HCT116 (cell line): ENCODE results near the gene CCDC86.

Source experiments
- ATF3 ChIP-seq: IDR thresholded peaks from 2 replicates; pipeline ENCODE4 v1.6.1; 2012
- CBX3 ChIP-seq: IDR thresholded peaks from 2 replicates; pipeline ENCODE4 v1.6.1; 2012; ENCODE audit warnings: low read depth
- CTCF ChIP-seq, 3 experiments: fragments of 200-600 bp in 1 of 3; sonication (generic) in 1 of 3; IDR thresholded peaks in 2 of 3; conservative IDR thresholded peaks in 1 of 3; 2 replicates each; pipeline ENCODE4 v1.5.1; 2012 to 2017; ENCODE audit warnings: low read depth in 2 of 3, low read length in 2 of 3, antibody characterized with exemption in 1 of 3, borderline replicate concordance in 1 of 3, control low read depth in 1 of 3, mild to moderate bottlenecking in 1 of 3, mixed read lengths in 1 of 3, mixed run types in 1 of 3, moderate library complexity in 1 of 3; ENCODE audit not compliant: insufficient read depth in 1 of 3
- ELF1 ChIP-seq: IDR thresholded peaks from 2 replicates; pipeline ENCODE4 v1.6.1; 2012; ENCODE audit warnings: low read depth, borderline replicate concordance
- EZH2 ChIP-seq: fragments of 200-600 bp; sonication (generic); IDR thresholded peaks from 2 replicates; pipeline ENCODE4 v1.6.1; 2017; ENCODE audit warnings: antibody characterized with exemption, mixed run types
- EZH2phosphoT487 ChIP-seq: fragments of 200-600 bp; IDR thresholded peaks from 2 replicates; pipeline ENCODE4 v1.6.1; 2018; ENCODE audit warnings: antibody characterized with exemption, borderline replicate concordance
- MAX ChIP-seq: IDR thresholded peaks from 2 replicates; pipeline ENCODE4 v1.6.1; 2012
- POLR2A ChIP-seq: IDR thresholded peaks from 2 replicates; pipeline ENCODE4 v1.7.0; 2011; ENCODE audit warnings: borderline replicate concordance; ENCODE audit not compliant: insufficient read depth, insufficient read length; ENCODE audit errors: extremely low read depth
- POLR2AphosphoS5 ChIP-seq: IDR thresholded peaks from 2 replicates; pipeline ENCODE4 v1.6.1; 2011; ENCODE audit warnings: mild to moderate bottlenecking, low read depth, low read length, moderate library complexity
- SP1 ChIP-seq: IDR thresholded peaks from 2 replicates; pipeline ENCODE4 v1.6.1; 2012; ENCODE audit warnings: low read depth
- SRF ChIP-seq: IDR thresholded peaks from 2 replicates; pipeline ENCODE4 v1.6.1; 2012; ENCODE audit warnings: low read depth
- YY1 ChIP-seq: IDR thresholded peaks from 2 replicates; pipeline ENCODE4 v1.6.1; 2011; ENCODE audit warnings: low read length, low read depth, moderate library complexity, mild to moderate bottlenecking; ENCODE audit not compliant: insufficient replicate concordance; ENCODE audit errors: extremely low read depth
- ZBTB33 ChIP-seq: IDR thresholded peaks from 2 replicates; pipeline ENCODE4 v1.6.1; 2011; ENCODE audit warnings: mild to moderate bottlenecking, low read length, moderate library complexity; ENCODE audit not compliant: insufficient replicate concordance; ENCODE audit errors: extremely low read depth
- ZNF274 ChIP-seq: fragments of 200-500 bp; sonication (Bioruptor generic); IDR thresholded peaks from 2 replicates; pipeline ENCODE4 v1.6.1; 2014; ENCODE audit warnings: mild to moderate bottlenecking, low read depth, low read length, inconsistent platforms

- TF ChIP-seq EZH2phosphoT487 = no peak
- TF ChIP-seq POLR2AphosphoS5 = no peak
- no peak for TF ChIP-seq ZNF274
- no peak for TF ChIP-seq EZH2
- TF ChIP-seq YY1 = no peak
- TF ChIP-seq CTCF (IDR thresholded peaks at IDR 0.05 in 2 of 3, conservative IDR thresholded peaks at IDR 0.05 in 1 of 3; ENCODE audit: borderline replicate concordance in 1 of 3, insufficient read depth in 1 of 3, low read depth in 2 of 3, low read length in 2 of 3) = no peak
- no peak for TF ChIP-seq ZBTB33
- no peak for TF ChIP-seq MAX
- no peak for TF ChIP-seq ELF1
- no peak for TF ChIP-seq POLR2A
- no peak for TF ChIP-seq CBX3
- TF ChIP-seq SRF = no peak
- TF ChIP-seq ATF3 = no peak
- TF ChIP-seq SP1 = no peak
Measured at GRCh38 chr11:60810151-60810550, 31.8 kb upstream of the CCDC86 start.
